HUES64 (cell line): ENCODE results near the gene CTDSP2.
"Not testable (repeated sequence)": the region's sequence is repeated elsewhere in the genome, so short reads cannot be mapped to it uniquely, and the experiment has no call there.

Experiments used
- H3K27ac ChIP-seq: 2 replicates; pipeline ENCODE4 v1.7.0; 2013; ENCODE audit warnings: low read depth, low read length, inconsistent platforms
- H3K27me3 ChIP-seq: 2 replicates; pipeline ENCODE4 v1.6.1; 2013; ENCODE audit warnings: mild to moderate bottlenecking, low read length; ENCODE audit not compliant: insufficient read depth
- H3K36me3 ChIP-seq: 2 replicates; pipeline ENCODE4 v1.6.1; 2013; ENCODE audit warnings: mild to moderate bottlenecking, low read length; ENCODE audit not compliant: insufficient read depth
- H3K4me1 ChIP-seq: 2 replicates; pipeline ENCODE4 v1.6.1; 2013; ENCODE audit warnings: mild to moderate bottlenecking, low read length, moderate library complexity; ENCODE audit not compliant: insufficient read depth
- H3K4me3 ChIP-seq: 2 replicates; pipeline ENCODE4 v1.5.1; 2013; ENCODE audit warnings: mild to moderate bottlenecking, low read length, moderate library complexity
- H3K9ac ChIP-seq: 2 replicates; pipeline ENCODE4 v1.6.1; 2013; ENCODE audit warnings: mild to moderate bottlenecking, low read depth, low read length
- H3K9me3 ChIP-seq: 2 replicates; pipeline ENCODE4 v1.6.1; 2013; ENCODE audit warnings: low read depth, low read length; ENCODE audit not compliant: insufficient read depth
- WGBS: fragments of 150-250, 120-280 bp; methylation state at CpG from one replicate; pipeline ENCODE4 v1.1.7; 2013; ENCODE audit warnings: missing lambda C conversion rate; 5-methylcytosine and 5-hydroxymethylcytosine counted together

The CTDSP2 gene

GRCh38 chr12:57775044-57775443, 71.5 kb downstream of the CTDSP2 start:
- Histone ChIP-seq H3K27ac (no peak overlapping the region), H3K9ac (no peak overlapping the region), H3K4me1 (peaks cover 9% of the 10 kb centered on the region; the same call in 1 of the 2 replicates), H3K9me3 (no peaks in the 10 kb centered on the region), H3K36me3 (peaks cover 9% of the 10 kb centered on the region), H3K27me3 (peaks cover 11% of the 10 kb centered on the region), H3K4me3 (no peak overlapping the region)
- 91% methylated on average over 3 of the region's 3 CpGs for WGBS

DNA sequence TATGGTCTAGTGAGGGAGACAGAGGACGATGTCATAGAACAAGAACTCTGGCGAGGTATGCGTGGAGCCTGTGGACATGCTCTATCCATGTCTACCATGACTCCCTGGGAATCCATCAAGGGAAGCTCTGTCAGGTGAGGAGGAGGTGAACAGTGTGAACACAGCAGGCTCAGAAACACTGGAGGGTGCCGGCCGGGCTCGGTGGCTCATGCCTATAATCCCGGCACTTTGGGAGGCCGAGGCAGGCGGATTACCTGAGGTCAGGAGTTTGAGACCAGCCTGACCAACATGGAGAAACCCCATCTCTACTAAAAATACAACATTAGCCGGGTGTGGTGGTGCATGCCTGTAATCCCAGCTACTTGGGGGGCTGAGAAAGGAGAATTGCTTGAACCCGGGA, 71.9 kb downstream of the CTDSP2 start:
- peaks cover 11% of the 10 kb centered on the region for H3K27me3 ChIP-seq
- not testable (repeated sequence) for H3K27ac ChIP-seq, H3K9me3 ChIP-seq, H3K4me1 ChIP-seq, H3K9ac ChIP-seq, H3K4me3 ChIP-seq
- peaks cover 13% of the 10 kb centered on the region for H3K36me3 ChIP-seq
- WGBS, result 94% methylated on average over 11 of the region's 11 CpGs

- peak within 1 kb of the TSS; percentile 99 for H3K27ac ChIP-seq
- WGBS, result 6% methylated on average over 67 of the region's 67 CpGs
- H3K4me1 ChIP-seq, result peaks cover 9% of the 10 kb centered on the region; the same call in 1 of the 2 replicates
- peak within 1 kb of the TSS; percentile 97 for H3K9ac ChIP-seq
- no peaks in the 10 kb centered on the region for H3K9me3 ChIP-seq
- peak within 1 kb of the TSS; percentile 76 for H3K4me3 ChIP-seq
- peaks cover 12% of the 10 kb centered on the region for H3K27me3 ChIP-seq
- peaks cover 33% of the 10 kb centered on the region for H3K36me3 ChIP-seq
Measured at GRCh38 chr12:57772429-57773322, 73.9 kb downstream of the CTDSP2 start, which contains the start of gene EEF1AKMT3. Gene EEF1AKMT3 (plus strand): TSS chr12:57772614. CDS start chr12:57772725, 111 bp downstream.

DNA sequence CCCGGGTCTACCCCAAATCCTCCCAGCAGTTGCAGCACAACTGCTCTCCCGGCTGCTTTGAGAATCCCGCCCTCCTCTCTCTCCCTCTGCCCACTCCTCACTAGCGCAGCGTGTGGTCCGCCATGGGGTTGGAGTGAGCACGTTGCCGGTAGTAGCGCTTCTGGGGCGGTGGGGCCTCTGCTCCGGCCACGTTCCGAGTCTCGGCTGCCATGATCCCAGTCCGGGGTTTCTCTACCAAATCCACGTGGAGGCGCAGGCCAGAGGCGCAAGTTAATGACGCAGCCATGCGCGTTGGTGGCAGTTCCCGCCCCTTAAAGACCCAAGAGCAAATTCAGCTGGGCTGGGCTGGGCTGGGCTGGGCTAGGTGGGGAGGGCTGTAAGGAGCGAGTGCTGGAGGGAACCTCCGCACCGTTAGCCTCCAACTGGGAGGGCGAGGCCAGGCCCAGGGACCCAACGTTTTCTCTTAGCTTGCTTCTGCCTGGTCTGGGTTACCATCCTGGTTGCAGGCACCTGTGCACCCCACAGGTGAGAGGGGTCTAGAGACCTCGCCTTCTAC, 74.6 kb downstream of the CTDSP2 start, which contains the start of gene METTL1:
Gene METTL1 (minus strand): TSS at position 233 of the 556 bp plus-strand sequence. CDS start 22 bp downstream, at position 211.
- Histone ChIP-seq H3K27me3 (peaks cover 20% of the 10 kb centered on the region), H3K4me3 (peak within 1 kb of the TSS; percentile 76), H3K9ac (peak within 1 kb of the TSS; percentile 97), H3K36me3 (peaks cover 33% of the 10 kb centered on the region), H3K4me1 (peaks cover 13% of the 10 kb centered on the region), H3K9me3 (no peaks in the 10 kb centered on the region), H3K27ac (peak within 1 kb of the TSS; percentile 99)
- under 1% methylated on average over 28 of the region's 28 CpGs for WGBS

DNA sequence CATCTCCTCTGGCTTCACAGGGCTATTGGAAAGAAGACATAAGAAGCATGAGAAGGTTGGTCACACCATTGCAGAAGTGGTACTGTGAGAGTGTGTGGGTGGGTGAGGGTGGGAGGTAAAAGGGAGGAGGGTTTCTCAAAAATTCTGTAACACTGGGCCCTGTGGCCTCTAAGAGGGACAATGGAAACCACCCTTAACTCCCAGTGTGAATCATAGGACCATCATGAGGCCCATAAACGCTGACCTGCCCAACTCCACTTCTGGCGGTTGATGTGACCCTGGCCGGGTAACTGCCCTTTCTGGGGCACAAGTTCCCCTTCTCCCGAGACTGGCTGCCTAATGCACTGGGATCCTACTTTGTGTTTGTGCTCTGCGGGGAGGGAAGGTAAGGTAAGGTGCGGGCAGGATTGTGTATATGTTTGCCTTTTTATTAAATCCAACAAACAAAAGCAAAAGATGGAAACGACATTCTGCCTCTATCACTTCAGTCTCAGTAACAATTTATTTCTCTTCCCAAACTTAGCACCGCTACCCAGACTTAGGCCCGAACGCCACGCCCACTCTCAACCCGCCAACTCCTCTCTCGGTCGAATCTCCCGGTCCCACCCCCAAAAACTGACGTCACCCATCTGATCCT, 75.2 kb downstream of the CTDSP2 start:
- H3K27me3 ChIP-seq, result peaks cover 26% of the 10 kb centered on the region
- peaks cover 16% of the 10 kb centered on the region for H3K4me1 ChIP-seq
- H3K9me3 ChIP-seq, result no peaks in the 10 kb centered on the region
- peaks cover 33% of the 10 kb centered on the region for H3K36me3 ChIP-seq
- H3K4me3 ChIP-seq, result peak overlapping the region; percentile 76
- H3K9ac ChIP-seq, result peak overlapping the region; percentile 97
- peak overlapping the region; percentile 99 for H3K27ac ChIP-seq
- 2% methylated on average over 14 of the region's 16 CpGs for WGBS

DNA sequence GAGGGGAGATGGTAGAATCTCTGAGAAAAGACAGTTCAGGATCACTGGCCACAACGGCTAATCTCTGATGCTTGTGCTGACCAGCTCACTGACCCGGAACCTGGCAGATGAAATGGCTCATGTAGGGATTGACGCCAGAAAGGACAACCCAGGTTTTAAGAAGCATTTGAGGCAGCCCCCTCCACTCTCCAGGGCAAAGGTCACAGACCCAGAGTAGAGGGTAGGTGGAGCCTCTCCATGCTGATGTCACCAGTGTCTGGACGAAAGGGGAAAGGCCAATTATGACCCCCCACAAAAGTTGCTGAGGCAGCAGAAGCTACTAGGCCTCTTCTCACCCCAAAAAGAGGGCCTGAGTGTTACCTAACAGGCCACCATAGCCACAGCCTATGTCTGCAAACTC, 75.8 kb downstream of the CTDSP2 start:
- Histone ChIP-seq H3K36me3 (peaks cover 33% of the 10 kb centered on the region), H3K4me3 (peak overlapping the region; percentile 76; the same call in 1 of the 2 replicates), H3K9me3 (no peaks in the 10 kb centered on the region), H3K27me3 (peaks cover 32% of the 10 kb centered on the region), H3K4me1 (peaks cover 17% of the 10 kb centered on the region), H3K9ac (no peak overlapping the region), H3K27ac (no peak overlapping the region)
- 91% methylated on average over 4 of the region's 4 CpGs for whole genome bisulfite sequencing
